Stimulated activated CD8-positive, alpha-beta memory T cell treated with anti-CD3 and anti-CD28 coated beads, Interleukin-12 subunit alpha, Interleukin-12 subunit beta, amount 100 ng/mL, for 4 hours (primary cell): ENCODE results near the gene NAV3.

Source experiments
- DNase-seq: peaks from one replicate; pipeline ENCODE4 v3.0.0-alpha.2; 2020; ENCODE audit warnings: low read depth

Gene NAV3

GRCh38 chr12:77983859-77984258, 153.2 kb downstream of the NAV3 start:
- no peak for DNase-seq

GRCh38 chr12:77992760-77993159, 162.1 kb downstream of the NAV3 start:
- DNase-seq, result no peak

- no peak for DNase-seq
Measured at GRCh38 chr12:77993658-77994057, 163.0 kb downstream of the NAV3 start.

- DNase-seq, result no peak
Measured at GRCh38 chr12:77995436-77996167, 164.9 kb downstream of the NAV3 start.

GRCh38 chr12:77996670-77997069, 166.0 kb downstream of the NAV3 start:
- DNase-seq, result no peak

GRCh38 chr12:77998236-77998786, 167.6 kb downstream of the NAV3 start:
- no peak for DNase-seq

GRCh38 chr12:77999074-77999715, 168.5 kb downstream of the NAV3 start:
- DNase-seq, result no peak

- no peak for DNase-seq
Measured at GRCh38 chr12:78002878-78003277, 172.2 kb downstream of the NAV3 start.

GRCh38 chr12:78004249-78005093, 173.8 kb downstream of the NAV3 start:
- DNase-seq, result no peak

GRCh38 chr12:78005094-78005492, 174.4 kb downstream of the NAV3 start:
- DNase-seq, result no peak

GRCh38 chr12:78007173-78007572, 176.5 kb downstream of the NAV3 start:
- no peak for DNase-seq

GRCh38 chr12:78009031-78009430, 178.3 kb downstream of the NAV3 start:
- no peak for DNase-seq

GRCh38 chr12:78018171-78018910, 187.6 kb downstream of the NAV3 start:
- no peak for DNase-seq

- no peak for DNase-seq
Measured at GRCh38 chr12:78018939-78019338, 188.2 kb downstream of the NAV3 start.

GRCh38 chr12:78028426-78028825, 197.7 kb downstream of the NAV3 start:
- no peak for DNase-seq

- no peak for DNase-seq
Measured at GRCh38 chr12:78034025-78034424, 203.3 kb downstream of the NAV3 start.

GRCh38 chr12:78035901-78036606, 205.4 kb downstream of the NAV3 start:
- DNase-seq, result no peak

- DNase-seq, result no peak
Measured at GRCh38 chr12:78036874-78037273, 206.2 kb downstream of the NAV3 start.

GRCh38 chr12:78037707-78038106, 207.0 kb downstream of the NAV3 start:
- no peak for DNase-seq

GRCh38 chr12:78038541-78038940, 207.8 kb downstream of the NAV3 start:
- no peak for DNase-seq

- DNase-seq, result no peak
Measured at GRCh38 chr12:78038986-78039385, 208.3 kb downstream of the NAV3 start.
